H9 (cell line): ENCODE results near the gene HNRNPK. TPM values are rescaled to one million over a fixed set of nuclear protein-coding genes. Genes with fewer than 3 reads are reported as not detected.

Experiments
- DNase-seq: peaks from one replicate; pipeline ENCODE4 v3.0.0-alpha.2; 2017
- H2AFZ ChIP-seq: one replicate; pipeline ENCODE4 v1.6.1; 2013; ENCODE audit warnings: mild to moderate bottlenecking, low read length, control low read depth, moderate library complexity
- H2AK5ac ChIP-seq: 2 replicates; pipeline ENCODE4 v1.6.1; 2013; ENCODE audit warnings: low read length, control low read depth, mixed read lengths; ENCODE audit not compliant: insufficient read length
- H2BK120ac ChIP-seq: one replicate; pipeline ENCODE4 v1.6.1; 2013; ENCODE audit warnings: low read depth, mild to moderate bottlenecking, low read length, control low read depth, inconsistent platforms; ENCODE audit not compliant: poor library complexity, severe bottlenecking
- H2BK12ac ChIP-seq: 2 replicates; pipeline ENCODE4 v1.6.1; 2013; ENCODE audit warnings: low read length, control low read depth, mixed read lengths, low read depth; ENCODE audit not compliant: insufficient read length
- H2BK15ac ChIP-seq: 2 replicates; pipeline ENCODE4 v1.6.1; 2013; ENCODE audit warnings: low read depth, low read length, control low read depth
- H2BK20ac ChIP-seq: one replicate; pipeline ENCODE4 v1.6.1; 2013; ENCODE audit warnings: low read depth, mild to moderate bottlenecking, low read length, control low read depth, inconsistent platforms; ENCODE audit not compliant: poor library complexity, severe bottlenecking
- H2BK5ac ChIP-seq: 2 replicates; pipeline ENCODE4 v1.6.1; 2013; ENCODE audit warnings: low read length, control low read depth, mixed read lengths; ENCODE audit not compliant: insufficient read length
- H3K14ac ChIP-seq: 2 replicates; pipeline ENCODE4 v1.6.1; 2013; ENCODE audit warnings: low read length, control low read depth; ENCODE audit not compliant: insufficient read depth
- H3K18ac ChIP-seq: 2 replicates; pipeline ENCODE4 v1.6.1; 2013; ENCODE audit warnings: low read depth, mild to moderate bottlenecking, mixed read lengths, low read length, control low read depth; ENCODE audit not compliant: insufficient read length
- H3K23ac ChIP-seq: 2 replicates; pipeline ENCODE4 v1.6.1; 2013; ENCODE audit warnings: low read length, control low read depth, mixed read lengths, low read depth; ENCODE audit not compliant: insufficient read length
- H3K23me2 ChIP-seq: 2 replicates; pipeline ENCODE4 v1.6.1; 2013; ENCODE audit warnings: low read depth, mild to moderate bottlenecking, mixed read lengths, low read length, control low read depth; ENCODE audit not compliant: insufficient read length, poor library complexity, severe bottlenecking
- H3K27ac ChIP-seq: 2 replicates; pipeline ENCODE4 v1.5.1; 2013; ENCODE audit warnings: low read length, control low read depth, mixed read lengths, low read depth; ENCODE audit not compliant: insufficient read length
- H3K27me3 ChIP-seq: 2 replicates; pipeline ENCODE4 v1.6.1; 2013; ENCODE audit warnings: low read length, control low read depth, inconsistent platforms; ENCODE audit not compliant: insufficient read depth
- H3K4ac ChIP-seq: 2 replicates; pipeline ENCODE4 v1.6.1; 2013; ENCODE audit warnings: low read depth, mild to moderate bottlenecking, control low read depth, inconsistent platforms, low read length, moderate library complexity
- H3K4me1 ChIP-seq: 2 replicates; pipeline ENCODE4 v1.6.1; 2013; ENCODE audit warnings: low read length, control low read depth, inconsistent platforms; ENCODE audit not compliant: insufficient read depth
- H3K4me2 ChIP-seq: 2 replicates; pipeline ENCODE4 v1.6.1; 2013; ENCODE audit warnings: low read length, control low read depth, mixed read lengths; ENCODE audit not compliant: insufficient read length, insufficient read depth
- H3K56ac ChIP-seq: 2 replicates; pipeline ENCODE4 v1.6.1; 2013; ENCODE audit warnings: low read depth, mild to moderate bottlenecking, mixed read lengths, low read length, control low read depth; ENCODE audit not compliant: insufficient read length
- H3K79me1 ChIP-seq: 2 replicates; pipeline ENCODE4 v1.6.1; 2013; ENCODE audit warnings: low read depth, mild to moderate bottlenecking, moderate library complexity, low read length, control low read depth, inconsistent platforms; ENCODE audit not compliant: insufficient read depth, poor library complexity, severe bottlenecking
- H3K79me2 ChIP-seq: 2 replicates; pipeline ENCODE4 v1.6.1; 2013; ENCODE audit warnings: low read length, control low read depth, inconsistent platforms; ENCODE audit not compliant: insufficient read depth
- H3K9ac ChIP-seq: 2 replicates; pipeline ENCODE4 v1.6.1; 2013; ENCODE audit warnings: low read length, control low read depth, mixed read lengths; ENCODE audit not compliant: insufficient read length; ENCODE audit errors: extremely low read depth
- H3K9me3 ChIP-seq: one replicate; pipeline ENCODE4 v1.6.1; 2013; ENCODE audit warnings: low read depth, low read length, inconsistent platforms; ENCODE audit not compliant: control insufficient read depth
- H3T11ph ChIP-seq: one replicate; pipeline ENCODE4 v1.6.1; 2013; ENCODE audit warnings: mild to moderate bottlenecking, low read length, control low read depth, inconsistent platforms
- H4K20me1 ChIP-seq: one replicate; pipeline ENCODE4 v1.6.1; 2013; ENCODE audit not compliant: control insufficient read depth, insufficient read length, insufficient read depth
- H4K5ac ChIP-seq: 2 replicates; pipeline ENCODE4 v1.6.1; 2013; ENCODE audit warnings: low read depth, mild to moderate bottlenecking, mixed read lengths, low read length, control low read depth; ENCODE audit not compliant: insufficient read length
- H4K8ac ChIP-seq: replicated peaks from 2 replicates; pipeline ENCODE4 v1.6.1; 2013; ENCODE audit warnings: low read length, control low read depth, mixed read lengths, low read depth; ENCODE audit not compliant: insufficient read length
- H4K91ac ChIP-seq: 2 replicates; pipeline ENCODE4 v1.6.1; 2013; ENCODE audit warnings: low read depth, mild to moderate bottlenecking, moderate library complexity, mixed read lengths, low read length, control low read depth; ENCODE audit not compliant: insufficient read length
- H3K27ac Mint-ChIP-seq, 3 experiments: 2 replicates in 2 of 3; 3 replicates in 1 of 3; pipeline ENCODE4 v1.8.0; 2020 to 2021; ENCODE audit warnings: mixed read lengths in 3 of 3, mild to moderate bottlenecking in 1 of 3, moderate library complexity in 1 of 3
- H3K27me3 Mint-ChIP-seq: 2 replicates; pipeline ENCODE4 v1.8.0; 2021; ENCODE audit warnings: low read depth, mild to moderate bottlenecking, moderate library complexity, mixed read lengths
- H3K36me3 Mint-ChIP-seq, 3 experiments: 2 replicates in 2 of 3; 3 replicates in 1 of 3; pipeline ENCODE4 v1.8.0; 2020 to 2021; ENCODE audit warnings: low read depth in 3 of 3, mixed read lengths in 3 of 3; ENCODE audit not compliant: insufficient read depth in 1 of 3
- H3K4me1 Mint-ChIP-seq, 2 experiments: 2 replicates each; pipeline ENCODE4 v1.8.0; 2020; ENCODE audit warnings: mixed read lengths in 2 of 2
- H3K4me3 Mint-ChIP-seq, 2 experiments: 2 replicates in 1 of 2; 3 replicates in 1 of 2; pipeline ENCODE4 v1.8.0; 2020 to 2021; ENCODE audit warnings: mild to moderate bottlenecking in 2 of 2, mixed read lengths in 2 of 2, moderate library complexity in 1 of 2
- H3K9me3 Mint-ChIP-seq, 2 experiments: 2 replicates in 1 of 2; 3 replicates in 1 of 2; pipeline ENCODE4 v1.8.0; 2020; ENCODE audit warnings: mild to moderate bottlenecking in 2 of 2, mixed read lengths in 2 of 2, moderate library complexity in 1 of 2
- CTCF ChIP-seq: fragments of 200-600 bp; sonication (generic); conservative IDR thresholded peaks from 3 replicates; pipeline ENCODE4 v1.8.0; 2021; ENCODE audit warnings: antibody characterized with exemption, mild to moderate bottlenecking
- WGBS: extraction: QIAGEN DNeasy Blood & Tissue Kit; methylation state at CpG from one replicate; pipeline ENCODE4 v1.1.7; 2013; ENCODE audit warnings: missing lambda C conversion rate, low lambda C conversion rate, mixed read lengths; ENCODE audit not compliant: insufficient read length; ENCODE audit errors: extremely low coverage; 5-methylcytosine and 5-hydroxymethylcytosine counted together
- total RNA-seq: library from RNA; stranded (reverse); gene quantifications from 2 replicates; pipeline ENCODE4 v1.2.1, GENCODE V29; 2021

Gene HNRNPK
- total RNA-seq, 1 experiment from 2014 or later = 790 TPM

- TF ChIP-seq CTCF = no peak
- Histone ChIP-seq H2BK120ac (no peak overlapping the region), H2AK5ac (no peak overlapping the region), H2BK15ac (no peak overlapping the region), H2BK5ac (no peak overlapping the region), H4K8ac (no peak overlapping the region), H3K56ac (no peak overlapping the region), H3K4me2 (no peak overlapping the region), H3K9me3 (no peaks in the 10 kb centered on the region), H4K5ac (no peak overlapping the region), H3K18ac (no peak overlapping the region), H3K4me1 (no peaks in the 10 kb centered on the region), H4K20me1 (no peaks in the 10 kb centered on the region), H3K27ac (no peak overlapping the region), H2BK20ac (no peak overlapping the region), H3K23ac (no peak overlapping the region), H3K79me1 (peaks cover 8% of the 10 kb centered on the region), H3T11ph (no peak overlapping the region), H3K14ac (no peak overlapping the region), H2AFZ (no peak overlapping the region), H4K91ac (no peak overlapping the region), H3K23me2 (no peaks in the 10 kb centered on the region), H3K79me2 (peaks cover 12% of the 10 kb centered on the region; the same call in 1 of the 2 replicates), H2BK12ac (no peak overlapping the region), H3K4ac (no peak overlapping the region), H3K27me3 (no peaks in the 10 kb centered on the region), H3K9ac (no peak overlapping the region)
- DNase-seq = no peak
- WGBS = no CpG with 5 or more reads among the region's 1 CpG
- H3K27me3 Mint-ChIP-seq = no peaks in the 10 kb centered on the region
- no peaks in the 10 kb centered on the region for H3K9me3 Mint-ChIP-seq
- H3K27ac Mint-ChIP-seq = no peak overlapping the region
- H3K36me3 Mint-ChIP-seq = peaks cover 14 to 31% (median 23%) of the 10 kb centered on the region in 3 experiments
- no peak overlapping the region for H3K4me3 Mint-ChIP-seq
- peaks cover 4 to 8% of the 10 kb centered on the region in 2 experiments; a peak in 3 of 4 replicates for H3K4me1 Mint-ChIP-seq
Observed at GRCh38 chr9:83991355-83991754, 11.3 kb upstream of the HNRNPK start.
